Body of pancreas (tissue), 4 donors: Measurements from ENCODE around the gene CRAT. TPM values are rescaled to one million over a fixed set of nuclear protein-coding genes. Genes with fewer than 3 reads are reported as not detected.

Experiments used
- ATAC-seq: fragments of 150-250 bp; one replicate; pipeline ENCODE4 v1.9.1; 2016
- DNase-seq, 4 donors: peaks; one replicate each; pipeline ENCODE4 v3.0.0-alpha.2; 2019
- H3K27ac ChIP-seq, 4 donors: fragments of 200-600 bp; sonication (generic); 1 replicate in 3 of 4; 2 replicates in 1 of 4; pipeline versions ENCODE4 v1.5.1 to v1.6.1; 2016 to 2019; ENCODE audit warnings: mild to moderate bottlenecking in 1 of 4, mixed read lengths in 1 of 4, moderate library complexity in 1 of 4
- H3K27me3 ChIP-seq, 2 donors: fragments of 200-600 bp; sonication (generic); one replicate each; pipeline ENCODE4 v1.6.0; 2016; ENCODE audit warnings: mild to moderate bottlenecking in 1 of 2
- H3K36me3 ChIP-seq, 2 donors: fragments of 200-600 bp; sonication (generic); replicated peaks in 1 of 2; 2 replicates each; pipeline ENCODE4 v1.5.1; 2016; ENCODE audit warnings: low read depth in 2 of 2; ENCODE audit not compliant: insufficient read depth in 1 of 2
- H3K4me1 ChIP-seq: fragments of 200-600 bp; sonication (generic); one replicate; pipeline ENCODE4 v1.6.0; 2016
- H3K4me3 ChIP-seq, 2 donors: fragments of 200-600 bp; sonication (generic); 1 replicate in 1 of 2; 2 replicates in 1 of 2; pipeline ENCODE4 v1.5.1; 2016 to 2019
- H3K9me3 ChIP-seq, 3 donors: fragments of 200-600 bp; sonication (generic); 1 replicate in 2 of 3; 2 replicates in 1 of 3; pipeline ENCODE4 v1.5.1; 2016
- CTCF ChIP-seq, 7 experiments: fragments of 450-650 bp in 4 of 7; fragments of 200-600 bp in 3 of 7; sonication (generic) in 3 of 7; IDR thresholded peaks; one replicate each; pipeline ENCODE4 v1.5.1; 2016 to 2019; ENCODE audit warnings: antibody characterized with exemption in 7 of 7
- POLR2A ChIP-seq, 3 donors: fragments of 450-650 bp; IDR thresholded peaks; one replicate each; pipeline ENCODE4 v1.6.1; 2016; ENCODE audit warnings: antibody characterized with exemption in 3 of 3, mild to moderate bottlenecking in 2 of 3
- WGBS, 2 donors: methylation state at CpG; one replicate each; pipeline ENCODE4 v1.1.5; 2017; 5-methylcytosine and 5-hydroxymethylcytosine counted together
- intact Hi-C: fragments of 100-400 bp; cut with DNase I; formaldehyde crosslinking; loops from one replicate; pipeline ENCODE4 v1.15.1; 2023
- total RNA-seq, 2 donors: library from RNA; depleted of rRNA; stranded (reverse); fragments of >200 nt; gene quantifications; one replicate each; pipeline ENCODE4 v1.1.0, GENCODE V29; 2016

Gene CRAT
- 100 to 1,000 TPM in 1 of 2 donors, 10 to 100 TPM in 1; 84.8 to 112 TPM for total RNA-seq

- WGBS, 2 donors = 0% methylated on average over 8 to 76 of the region's 77 CpGs
- peak; percentile 88 for ATAC-seq
Measured at GRCh38 chr9:129110740-129111527, at the start of gene CRAT, which contains the start of gene PTPA. CRAT (minus strand) TSS chr9:129110793; CDS start chr9:129110509, 284 bp downstream. PTPA (plus strand) TSS chr9:129111415; CDS start chr9:129111601, 186 bp downstream.

GRCh38 chr9:129156163-129156562, 45.6 kb upstream of the CRAT start:
- WGBS, 2 donors = 88 to 92% methylated on average over 10 of the region's 10 CpGs
- no peak for ATAC-seq

More at GRCh38 chr9:129110740-129111527, at the start of gene CRAT, which contains the start of gene PTPA:
- H3K4me3 ChIP-seq = peak within 1 kb of the TSS; percentile 88 to 91
- peak within 1 kb of the TSS; percentile 93 to 99 (median 97) for H3K27ac ChIP-seq
- peaks cover 81% of the 10 kb centered on the region for H3K4me1 ChIP-seq
- DNase-seq = peak; percentile 98 to 99 (median 98)
- TF ChIP-seq POLR2A (IDR thresholded peaks at IDR 0.05) (peak; percentile 81 to 97 (median 96)), CTCF (IDR thresholded peaks at IDR 0.05) (peak in 1 of 7 experiments; percentile 6)
- H3K27me3 ChIP-seq = no peaks in the 10 kb centered on the region
- no peaks in the 10 kb centered on the region for H3K36me3 ChIP-seq
- H3K9me3 ChIP-seq = no peaks in the 10 kb centered on the region
- intact Hi-C loops = no loop called here

GRCh38 chr9:129154866-129155477, 44.4 kb upstream of the CRAT start:
- H3K9me3 ChIP-seq = no peaks in the 10 kb centered on the region
- DNase-seq (no peak), ATAC-seq (no peak)
- no peak overlapping the region for H3K4me3 ChIP-seq
- H3K27ac ChIP-seq = no peak overlapping the region
- no peaks in the 10 kb centered on the region for H3K27me3 ChIP-seq
- 92 to 94% methylated on average over 11 to 16 of the region's 16 CpGs for WGBS, 2 donors
- H3K36me3 ChIP-seq = no peaks in the 10 kb centered on the region
- H3K4me1 ChIP-seq = no peaks in the 10 kb centered on the region
- TF ChIP-seq POLR2A (IDR thresholded peaks at IDR 0.05) (no peak), CTCF (IDR thresholded peaks at IDR 0.05) (no peak)
- intact Hi-C loops = no loop called here

More at GRCh38 chr9:129156163-129156562, 45.6 kb upstream of the CRAT start:
- H3K4me1 ChIP-seq = no peaks in the 10 kb centered on the region
- no peak for DNase-seq
- no peak overlapping the region for H3K4me3 ChIP-seq
- intact Hi-C loops = no loop called here
- no peak overlapping the region for H3K27ac ChIP-seq
- no peaks in the 10 kb centered on the region for H3K36me3 ChIP-seq
- no peaks in the 10 kb centered on the region for H3K27me3 ChIP-seq
- TF ChIP-seq POLR2A (IDR thresholded peaks at IDR 0.05) (no peak), CTCF (IDR thresholded peaks at IDR 0.05) (no peak)
- no peaks in the 10 kb centered on the region for H3K9me3 ChIP-seq

GRCh38 chr9:129151469-129151868, 40.9 kb upstream of the CRAT start:
- TF ChIP-seq POLR2A (IDR thresholded peaks at IDR 0.05) = no peak
- TF ChIP-seq CTCF (IDR thresholded peaks at IDR 0.05) = no peak
- H3K4me3 ChIP-seq = no peak overlapping the region
- ATAC-seq = no peak
- H3K4me1 ChIP-seq = peaks cover under 1% of the 10 kb centered on the region
- no peak overlapping the region for H3K27ac ChIP-seq
- 86 to 88% methylated on average over 15 of the region's 15 CpGs for WGBS, 2 donors
- H3K9me3 ChIP-seq = no peaks in the 10 kb centered on the region
- intact Hi-C loops = no loop called here
- H3K36me3 ChIP-seq = no peaks in the 10 kb centered on the region
- no peak for DNase-seq
- H3K27me3 ChIP-seq = no peaks in the 10 kb centered on the region
